GM12878 (cell line): ENCODE results near the gene IGF2R. TPM values are rescaled to one million over a fixed set of nuclear protein-coding genes. Genes with fewer than 3 reads are reported as not detected.

Experiments
- CTCF ChIP-seq, 3 experiments: IDR thresholded peaks in 2 of 3; conservative IDR thresholded peaks in 1 of 3; 2 replicates each; pipeline ENCODE4 v1.5.1; 2011; ENCODE audit warnings: low read depth in 3 of 3, low read length in 3 of 3, mild to moderate bottlenecking in 3 of 3, control low read depth in 2 of 3, moderate library complexity in 2 of 3, inconsistent platforms in 1 of 3, mixed read lengths in 1 of 3; ENCODE audit not compliant: control insufficient read depth in 2 of 3, insufficient read depth in 1 of 3; ENCODE audit errors: extremely low read depth in 1 of 3
- MEF2A ChIP-seq: IDR thresholded peaks from 2 replicates; pipeline ENCODE4 v1.6.1; 2011; ENCODE audit warnings: low read depth, mild to moderate bottlenecking, low read length, moderate library complexity; ENCODE audit not compliant: insufficient read depth
- NKRF ChIP-seq: fragments of 450-650 bp; conservative IDR thresholded peaks from 2 replicates; pipeline ENCODE4 v1.6.1; 2017; ENCODE audit warnings: mild to moderate bottlenecking, moderate library complexity
- PML ChIP-seq: IDR thresholded peaks from 2 replicates; pipeline ENCODE4 v1.6.1; 2012; ENCODE audit warnings: low read length, inconsistent platforms
- ZBTB11 ChIP-seq: fragments of 450-650 bp; formaldehyde crosslinking; IDR thresholded peaks from 2 replicates; pipeline ENCODE4 v1.5.0; 2022; ENCODE audit warnings: mild to moderate bottlenecking, missing genetic modification characterization
- polyA plus RNA-seq, 11 experiments: library from polyadenylated mRNA; depleted of rRNA in 4 of 11; unstranded in 6 of 11; stranded (reverse) in 5 of 11; fragments of >200 nt; fragmentation: Nextera tagmentation in 4 of 11; fragmentation: Illumina TruSeq in 1 of 11; extraction: Ambion mirVana in 4 of 11; extraction: Trizol in 1 of 11; gene quantifications; 1 replicate in 1 of 11; 2 replicates in 10 of 11; pipeline versions ENCODE4 v1.2.1 to v1.2.3, GENCODE V29; 2011 to 2016; ENCODE audit warnings: inconsistent platforms in 2 of 11, missing spikeins in 2 of 11, low read depth in 1 of 11
- total RNA-seq, 4 experiments: library from RNA; depleted of rRNA in 3 of 4; stranded (reverse); fragments of >200 nt in 3 of 4; fragmentation: Illumina TruSeq in 1 of 4; extraction: Trizol in 1 of 4; gene quantifications; 2 replicates each; pipeline versions ENCODE4 v1.2.1 to v1.2.3, GENCODE V29; 2013 to 2021

IGF2R gene
- total and polyA plus RNA-seq, 10 of the 15 experiments (the other 5 are each of a cell fraction or from before 2014, with no cell fraction given): 1.00 to 40.1 (median 16.8) TPM

GRCh38 chr6:159983641-159984080 is 14.8 kb downstream of the IGF2R start (continued):
- TF ChIP-seq ZBTB11 (CRISPR knock-in tag): no peak
- no peak for TF ChIP-seq CTCF (IDR thresholded peaks at IDR 0.05 in 2 of 3, conservative IDR thresholded peaks at IDR 0.05 in 1 of 3; ENCODE audit: control insufficient read depth in 2 of 3, extremely low read depth in 1 of 3, insufficient read depth in 1 of 3, low read depth in 3 of 3, low read length in 3 of 3)
- TF ChIP-seq NKRF: no peak
- no peak for TF ChIP-seq PML
- no peak for TF ChIP-seq MEF2A
